Ammon's horn (tissue), 1 donor: ENCODE results near the gene RHOU.
A peak's percentile ranks its signal among the peaks of the same experiment; 100 is the strongest.
"Not testable (repeated sequence)": the region's sequence is repeated elsewhere in the genome, so short reads cannot be mapped to it uniquely, and the experiment has no call there.

Source experiments
- DNase-seq: peaks from one replicate; pipeline ENCODE4 v3.0.0-alpha.2; 2016; ENCODE audit warnings: low spot score

Gene RHOU

GRCh38 chr1:228758447-228758846 lies 23.2 kb downstream of the RHOU start:
- no peak for DNase-seq

DNA sequence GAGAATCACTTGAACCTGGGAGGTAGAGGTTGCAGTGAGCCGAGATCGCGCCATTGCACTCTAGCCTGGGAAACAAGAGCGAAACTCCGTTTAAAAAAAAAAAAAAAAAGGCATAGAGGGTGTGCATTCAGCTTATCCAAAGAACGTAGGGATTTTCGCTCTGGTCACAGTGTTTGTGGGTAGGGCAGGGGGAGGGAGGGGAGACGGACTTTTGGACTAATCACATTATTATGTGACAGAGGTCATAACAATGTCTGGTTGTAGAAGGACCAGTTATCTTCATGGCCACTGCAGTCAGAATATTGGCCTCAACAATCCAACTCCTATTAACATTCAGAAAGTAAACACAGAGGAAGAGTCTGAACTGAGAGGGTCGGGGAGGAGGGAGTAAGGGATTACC lies 25.7 kb downstream of the RHOU start:
- no peak for DNase-seq

DNA sequence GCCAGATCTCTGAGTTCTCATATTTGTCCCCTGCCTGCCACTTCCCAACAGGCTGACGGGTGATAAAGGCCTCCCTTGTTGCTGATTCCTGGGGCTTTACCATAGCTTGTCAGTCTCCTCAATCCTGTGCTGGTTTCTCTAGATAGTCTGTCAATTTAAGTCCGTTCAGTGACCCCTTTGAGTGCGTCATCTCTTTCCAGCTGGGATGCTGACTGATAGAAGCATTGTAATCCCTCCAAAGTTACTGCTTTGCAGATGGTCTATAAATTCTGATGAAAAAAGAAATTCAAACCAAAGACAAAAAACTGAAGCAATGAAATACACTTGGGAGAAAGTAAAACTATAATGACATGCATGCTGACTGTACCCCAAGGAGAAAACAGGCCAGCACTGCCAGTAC lies 28.3 kb downstream of the RHOU start:
- DNase-seq: peak; percentile 44

DNA sequence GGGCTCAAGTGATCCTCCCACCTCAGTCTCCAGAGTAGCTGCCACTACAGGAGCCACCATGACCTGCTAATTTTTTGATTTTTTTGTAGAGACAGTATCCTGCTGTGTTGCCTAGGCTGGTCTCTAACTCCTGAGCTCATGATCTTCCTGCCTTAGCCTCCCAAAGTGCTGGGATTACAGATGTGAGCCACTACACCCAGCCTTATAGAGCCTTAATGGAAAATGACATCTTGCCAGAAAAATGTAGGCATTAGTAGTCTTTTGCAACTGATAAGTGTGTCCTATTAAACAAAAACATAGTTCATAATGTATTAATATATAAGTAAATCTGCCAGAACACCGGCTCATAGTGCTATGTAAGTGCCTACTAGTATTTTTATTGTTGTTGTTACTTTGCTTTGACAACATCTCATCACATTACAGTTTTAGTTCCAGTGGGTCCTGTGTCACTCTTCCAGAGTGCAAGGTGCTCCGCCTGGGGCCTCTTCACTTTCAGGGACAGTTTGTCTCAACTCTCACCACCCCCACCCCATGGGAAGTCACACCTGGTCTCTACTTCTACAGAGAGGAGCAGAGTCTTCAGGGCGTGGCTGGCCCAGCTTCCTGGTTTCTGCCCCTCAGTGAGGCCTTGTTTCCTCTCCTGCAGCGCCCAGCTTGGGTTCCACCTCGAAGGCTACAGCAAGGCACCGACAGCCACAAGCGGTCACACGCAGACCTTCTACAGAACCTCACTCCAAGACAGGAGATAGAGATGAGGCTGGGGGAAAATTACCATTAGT lies 30.1 kb downstream of the RHOU start:
- DNase-seq: no peak

- no peak for DNase-seq
Measured at GRCh38 chr1:228766788-228767187, 31.5 kb downstream of the RHOU start.

DNA sequence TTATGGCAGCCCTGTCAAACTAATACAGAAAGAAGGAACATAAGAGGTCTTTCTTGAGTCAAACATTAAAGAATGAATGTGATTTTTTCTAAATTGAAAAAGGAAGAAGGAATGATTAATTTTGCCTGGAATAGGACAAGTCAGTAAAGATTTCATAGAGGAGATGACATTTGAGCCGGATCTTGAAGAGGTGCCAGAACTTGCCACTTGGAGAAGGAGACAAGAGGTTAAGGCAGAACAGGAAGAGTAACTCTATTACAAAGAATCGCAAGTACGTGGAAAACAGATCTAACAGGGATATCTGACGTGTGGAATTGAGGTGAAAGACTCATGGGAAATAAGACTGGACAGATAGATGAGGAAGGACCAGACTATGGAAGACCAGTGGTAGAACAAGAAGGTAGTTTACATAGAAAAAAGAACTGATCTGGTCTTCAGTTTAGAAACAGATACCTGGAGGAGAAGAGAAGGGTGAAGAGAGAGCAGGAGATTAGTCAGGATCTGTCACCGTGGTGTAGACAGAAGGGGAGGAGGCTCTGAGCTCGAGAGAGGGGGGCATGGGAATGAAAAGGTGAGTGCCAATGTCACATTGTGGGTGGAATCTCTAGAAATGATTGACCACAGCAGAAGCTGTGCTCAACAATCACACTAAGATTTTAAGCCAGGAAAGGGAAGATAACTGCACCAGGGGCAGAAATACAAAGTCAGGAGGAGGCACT lies 32.5 kb downstream of the RHOU start:
- no peak for DNase-seq

GRCh38 chr1:228768355-228769000 lies 33.2 kb downstream of the RHOU start:
- no peak for DNase-seq

DNA sequence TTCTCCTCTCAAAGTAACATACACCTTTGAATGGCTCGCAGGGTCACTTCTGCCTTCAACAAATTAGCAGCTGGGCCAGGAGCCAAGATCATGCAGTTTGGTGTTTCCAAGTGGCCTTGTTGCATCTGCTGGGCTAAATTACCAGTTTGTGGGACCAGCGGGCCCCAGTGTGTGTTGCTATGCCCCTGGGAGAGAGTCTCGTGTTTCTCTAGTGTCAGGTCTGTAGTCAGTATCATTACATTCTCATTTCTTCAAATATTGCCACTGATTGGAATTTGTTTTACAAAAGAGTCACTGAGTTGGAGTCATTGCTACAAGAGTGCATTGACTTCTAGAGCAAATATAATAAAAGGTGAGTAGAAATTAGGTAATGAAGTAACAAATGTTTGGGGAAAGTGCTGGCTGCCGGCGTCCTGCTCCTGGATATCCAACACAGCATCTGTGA lies 35.5 kb downstream of the RHOU start:
- DNase-seq: no peak

DNA sequence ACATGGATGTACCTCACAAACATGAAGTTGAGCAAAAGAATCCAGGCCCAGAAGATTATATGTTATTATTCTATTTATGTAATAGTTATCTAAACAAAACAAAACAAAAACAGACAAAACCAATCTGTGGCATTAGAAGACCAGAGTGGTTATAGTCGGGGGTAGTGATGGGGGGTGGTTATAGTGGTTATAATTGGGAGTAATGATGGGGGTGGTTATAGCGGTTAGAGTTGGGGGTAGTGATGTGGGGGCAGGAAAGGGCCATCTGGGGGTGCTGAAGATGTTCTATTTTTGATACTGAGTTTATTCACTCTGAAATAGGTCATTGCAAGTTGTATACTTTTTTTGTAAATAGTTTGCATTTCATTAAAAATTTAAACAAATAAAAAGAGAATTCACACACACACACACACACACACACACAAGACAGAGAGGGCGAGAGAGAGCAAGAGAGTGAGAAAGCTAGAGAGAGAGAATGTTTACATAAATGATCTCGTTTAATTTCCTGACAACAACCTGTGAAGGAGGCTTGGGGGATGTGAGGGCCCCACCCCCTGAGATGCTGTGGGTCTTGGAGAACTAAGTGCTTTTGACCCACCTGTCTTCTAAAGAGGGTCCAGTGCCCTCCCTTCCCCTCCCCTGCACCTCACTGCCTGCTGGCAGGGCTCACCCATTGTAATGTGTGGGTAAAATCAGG lies 37.4 kb downstream of the RHOU start:
- DNase-seq: no peak

DNA sequence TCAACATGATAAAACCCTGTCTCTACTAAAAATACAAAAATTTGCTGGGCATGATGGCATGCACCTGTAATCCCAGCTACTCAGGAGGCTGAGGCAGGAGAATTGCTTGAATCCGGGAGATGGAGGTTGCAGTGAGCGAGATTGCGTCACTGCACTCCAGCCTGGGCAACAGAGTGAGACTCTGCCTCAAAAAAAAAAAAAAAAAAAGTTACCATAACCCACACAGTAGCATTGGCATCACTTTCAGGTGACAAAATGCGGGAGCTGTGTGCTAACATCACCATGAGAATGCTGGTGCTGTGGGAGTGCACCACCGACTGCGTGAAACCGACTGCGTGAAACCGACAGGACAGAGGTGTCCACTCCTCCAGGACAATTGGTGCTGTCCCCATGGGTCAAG lies 40.7 kb downstream of the RHOU start:
- not testable (repeated sequence) for DNase-seq

GRCh38 chr1:228776449-228776848 lies 41.2 kb downstream of the RHOU start:
- DNase-seq: no peak

DNA sequence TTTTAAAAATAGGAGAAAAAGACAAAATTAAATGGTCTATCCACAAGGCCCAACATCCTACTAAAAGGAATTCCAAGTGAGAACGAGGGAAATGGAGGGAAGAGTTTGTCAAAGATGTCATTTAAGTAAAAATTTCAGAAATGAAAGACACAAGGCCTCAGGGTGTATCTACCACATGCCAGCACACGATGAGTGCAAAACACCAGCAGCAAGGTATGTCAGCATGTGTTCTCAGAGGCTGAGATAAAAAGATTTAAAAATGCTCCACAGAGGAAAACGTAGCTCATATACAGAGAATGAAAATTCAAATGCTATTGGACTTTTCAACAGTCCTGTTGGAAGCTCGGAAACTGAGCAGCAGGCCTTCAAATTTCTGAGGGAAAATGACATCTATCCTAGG lies 42.0 kb downstream of the RHOU start:
- DNase-seq: no peak

- no peak for DNase-seq
Measured at GRCh38 chr1:228778026-228778425, 42.7 kb downstream of the RHOU start.

DNA sequence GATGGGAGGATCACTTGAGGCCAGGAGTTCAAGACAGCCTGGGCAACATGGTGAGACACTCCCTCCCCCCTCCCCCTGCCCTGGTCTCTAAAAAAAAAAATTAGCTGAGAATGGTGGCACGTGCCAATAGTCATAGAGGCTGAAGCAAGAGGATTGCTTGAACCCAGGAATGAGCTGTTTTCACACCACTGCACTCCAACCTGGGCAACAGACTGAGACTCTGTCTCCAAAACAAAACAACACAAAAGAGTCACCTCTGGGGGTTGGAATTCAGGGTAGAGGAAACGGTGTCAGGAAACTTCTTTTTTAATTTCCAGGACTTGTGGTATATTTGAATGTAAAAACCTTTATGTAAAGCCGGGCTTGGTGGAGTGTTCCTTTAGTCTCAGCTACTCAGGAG lies 43.2 kb downstream of the RHOU start:
- DNase-seq: no peak

GRCh38 chr1:228778961-228779360 lies 43.7 kb downstream of the RHOU start:
- DNase-seq: no peak

DNA sequence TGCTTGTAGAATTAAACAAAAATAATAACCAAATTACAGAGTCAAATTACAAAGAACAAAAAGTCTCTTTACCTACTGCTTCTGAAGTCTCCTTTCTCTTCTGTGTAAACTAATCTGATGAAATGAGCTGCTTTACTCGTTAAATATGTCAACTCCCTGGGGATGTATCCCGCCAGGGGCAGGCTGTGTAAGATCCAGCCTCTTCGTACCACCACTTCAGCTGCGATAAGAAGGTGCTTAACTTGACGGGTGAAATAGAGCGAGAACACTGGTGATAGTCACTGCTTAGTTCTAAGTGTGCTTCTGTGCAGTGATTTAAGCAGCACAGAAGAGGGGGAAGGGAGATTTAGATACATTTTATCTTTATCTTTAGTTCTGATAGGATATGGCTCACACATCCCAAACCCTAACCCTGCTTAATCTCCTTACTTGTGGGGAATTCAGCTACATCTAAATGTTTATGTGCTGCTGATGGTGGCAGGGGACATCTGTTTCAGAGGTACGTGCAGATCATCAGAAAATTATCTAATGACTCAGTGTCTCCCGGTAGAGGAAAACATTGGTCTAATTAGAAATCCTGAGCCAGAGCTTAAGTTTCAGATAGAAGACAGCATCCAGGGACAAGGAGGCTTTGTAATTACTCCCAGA lies 46.0 kb downstream of the RHOU start:
- peak; percentile 20 for DNase-seq

- no peak for DNase-seq
Measured at GRCh38 chr1:228781809-228782661, 46.8 kb downstream of the RHOU start.

DNA sequence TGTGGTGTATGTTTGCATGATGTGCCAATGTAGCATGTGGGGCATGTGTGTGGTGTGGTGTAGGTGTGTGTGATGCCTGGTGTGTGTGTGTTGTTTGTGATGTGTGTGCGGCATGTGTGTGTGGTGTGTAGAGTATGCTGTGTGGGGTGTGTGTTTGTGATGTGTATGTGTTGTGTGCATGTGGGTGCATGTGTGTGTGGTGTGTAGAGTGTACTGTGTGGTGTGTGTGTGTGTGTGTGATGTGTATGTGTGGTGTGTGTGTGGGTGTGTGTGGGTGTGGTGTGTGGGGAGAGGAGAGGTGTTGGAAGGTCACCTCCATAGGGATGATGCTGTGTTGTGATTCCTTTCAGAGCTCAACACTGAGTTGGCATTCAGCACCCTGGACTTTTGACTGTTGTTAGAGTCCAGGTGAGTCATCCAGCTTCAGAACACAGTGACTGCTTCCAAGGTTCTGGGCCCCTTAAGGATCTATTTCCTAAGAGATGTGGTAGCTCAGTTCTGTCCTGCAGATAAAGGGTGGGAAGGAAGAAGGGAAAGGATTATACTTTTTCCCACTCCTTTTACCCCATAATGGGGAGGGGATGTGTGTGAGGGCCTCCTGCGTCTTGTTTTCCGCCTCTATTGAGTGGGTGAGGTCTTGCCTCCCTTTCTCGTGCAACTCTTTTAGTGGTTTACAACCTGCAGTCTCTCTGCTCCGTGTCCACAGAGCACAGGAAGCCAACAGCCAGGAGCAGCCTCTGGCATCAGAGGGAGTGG lies 47.6 kb downstream of the RHOU start:
- DNase-seq: no peak

GRCh38 chr1:228783418-228784040 lies 48.2 kb downstream of the RHOU start:
- no peak for DNase-seq

DNA sequence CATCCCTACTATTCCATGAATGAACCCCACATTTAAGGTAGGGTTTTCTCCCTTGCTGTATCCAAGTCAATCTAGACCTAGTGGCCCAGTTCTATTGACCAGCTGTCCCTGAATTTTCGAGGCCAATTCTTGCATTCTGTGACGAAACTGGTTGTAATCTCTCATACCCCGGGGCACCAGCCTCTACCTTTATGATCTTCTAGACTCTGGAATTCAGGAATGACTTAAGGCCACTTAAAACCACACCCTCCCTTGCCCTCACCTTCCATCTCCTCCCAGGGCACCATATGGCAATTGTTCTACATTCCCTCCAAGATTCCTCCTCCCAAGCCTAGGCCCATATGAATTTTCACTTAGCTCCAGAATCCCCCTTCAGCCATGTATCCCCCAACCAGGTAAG lies 48.9 kb downstream of the RHOU start:
- no peak for DNase-seq
